Retinal pigment epithelial cell (primary cell): ENCODE data around the gene RAVER2.

Source experiments
- DNase-seq: peaks from one replicate; pipeline ENCODE4 v3.0.0-alpha.2; 2010; ENCODE audit warnings: low read depth
- H3K4me3 ChIP-seq: 2 replicates; pipeline ENCODE4 v1.5.1; 2011; ENCODE audit warnings: mild to moderate bottlenecking, low read length, control low read depth, moderate library complexity
- CTCF ChIP-seq: conservative IDR thresholded peaks from 2 replicates; pipeline ENCODE4 v1.5.1; 2011; ENCODE audit warnings: low read depth, low read length, control low read depth, inconsistent platforms

The RAVER2 gene

GRCh38 chr1:64865105-64865757 lies 120.4 kb downstream of the RAVER2 start:
- no peak for TF ChIP-seq CTCF
- H3K4me3 ChIP-seq = no peak overlapping the region
- no peak for DNase-seq

- H3K4me3 ChIP-seq = no peak overlapping the region
- no peak for DNase-seq
- TF ChIP-seq CTCF = no peak
Observed at GRCh38 chr1:64866689-64867088, 121.8 kb downstream of the RAVER2 start.

- DNase-seq = no peak
- TF ChIP-seq CTCF = no peak
Observed at GRCh38 chr1:64867266-64867665, 122.4 kb downstream of the RAVER2 start.

GRCh38 chr1:64871256-64871655 lies 126.4 kb downstream of the RAVER2 start:
- H3K4me3 ChIP-seq = no peak overlapping the region
- TF ChIP-seq CTCF = no peak
- DNase-seq = no peak

More at GRCh38 chr1:64867266-64867665, 122.4 kb downstream of the RAVER2 start:
- H3K4me3 ChIP-seq = no peak overlapping the region

GRCh38 chr1:64872067-64872466 lies 127.2 kb downstream of the RAVER2 start:
- no peak for TF ChIP-seq CTCF
- no peak overlapping the region for H3K4me3 ChIP-seq
- DNase-seq = no peak

GRCh38 chr1:64873576-64873975 lies 128.7 kb downstream of the RAVER2 start:
- DNase-seq = no peak
- H3K4me3 ChIP-seq = no peak overlapping the region
- TF ChIP-seq CTCF = no peak

- DNase-seq = no peak
- TF ChIP-seq CTCF = no peak
- no peak overlapping the region for H3K4me3 ChIP-seq
Observed at GRCh38 chr1:64874666-64875065, 129.8 kb downstream of the RAVER2 start.
